ENCODE data around the gene OR6C76. TPM values are rescaled to one million over a fixed set of nuclear protein-coding genes. Genes with fewer than 3 reads are reported as not detected.
"Not testable (repeated sequence)": the region's sequence is repeated elsewhere in the genome, so short reads cannot be mapped to it uniquely, and the experiment has no call there.

OR6C76 gene
- not detected in 2 replicates for total RNA-seq

- H3K9me3 Mint-ChIP-seq, result no peaks in the 10 kb centered on the region
- H3K27me3 Mint-ChIP-seq (ENCODE audit: low read depth), result peaks cover under 1% of the 10 kb centered on the region
- intact Hi-C loops (cut with micrococcal nuclease), result no loop called here
- no peak within 1 kb of the TSS for H3K27ac Mint-ChIP-seq
- H3K4me3 Mint-ChIP-seq (ENCODE audit: low read depth), result no peak within 1 kb of the TSS
- DNase-seq (ENCODE audit: low spot score), result no peak
- no peaks in the 10 kb centered on the region for H3K36me3 Mint-ChIP-seq (ENCODE audit: low read depth)
- H3K4me1 Mint-ChIP-seq (ENCODE audit: low read depth), result no peaks in the 10 kb centered on the region
These were observed at the start of gene OR6C76 for GRCh38 chr12:55425954-55426353. OR6C76 (plus strand) TSS chr12:55426254; CDS start chr12:55426254, 0 bp downstream.

GRCh38 chr12:55385891-55386290 is 40.2 kb upstream of the OR6C76 start:
- no peaks in the 10 kb centered on the region for H3K9me3 Mint-ChIP-seq

GRCh38 chr12:55392032-55392795 is 33.8 kb upstream of the OR6C76 start:
- Mint-ChIP-seq H3K4me1 (ENCODE audit: low read depth) (no peaks in the 10 kb centered on the region), H3K27ac (no peak overlapping the region), H3K27me3 (ENCODE audit: low read depth) (no peaks in the 10 kb centered on the region), H3K36me3 (ENCODE audit: low read depth) (no peaks in the 10 kb centered on the region), H3K9me3 (no peaks in the 10 kb centered on the region), H3K4me3 (ENCODE audit: low read depth) (no peak overlapping the region)
- intact Hi-C loops (cut with micrococcal nuclease), result no loop called here
- DNase-seq (ENCODE audit: low spot score), result no peak

More at GRCh38 chr12:55385891-55386290, 40.2 kb upstream of the OR6C76 start:
- intact Hi-C loops (cut with micrococcal nuclease), result no loop called here
- Mint-ChIP-seq H3K36me3 (ENCODE audit: low read depth) (no peaks in the 10 kb centered on the region), H3K4me1 (ENCODE audit: low read depth) (no peaks in the 10 kb centered on the region), H3K4me3 (ENCODE audit: low read depth) (no peak overlapping the region), H3K27ac (no peak overlapping the region), H3K27me3 (ENCODE audit: low read depth) (no peaks in the 10 kb centered on the region)
- DNase-seq (ENCODE audit: low spot score), result no peak

- no peak overlapping the region for H3K27ac Mint-ChIP-seq
- peaks cover 1% of the 10 kb centered on the region for H3K27me3 Mint-ChIP-seq (ENCODE audit: low read depth)
- DNase-seq (ENCODE audit: low spot score), result no peak
- no peak overlapping the region for H3K4me3 Mint-ChIP-seq (ENCODE audit: low read depth)
- H3K36me3 Mint-ChIP-seq (ENCODE audit: low read depth), result no peaks in the 10 kb centered on the region
- no peaks in the 10 kb centered on the region for H3K4me1 Mint-ChIP-seq (ENCODE audit: low read depth)
- intact Hi-C loops (cut with micrococcal nuclease), result no loop called here
- H3K9me3 Mint-ChIP-seq, result no peaks in the 10 kb centered on the region
These were observed 29.7 kb upstream of the OR6C76 start for GRCh38 chr12:55396326-55396725.

GRCh38 chr12:55400229-55400628 is 25.8 kb upstream of the OR6C76 start, which contains the start of gene OR6C65:
OR6C65 (plus strand) TSS chr12:55400529; CDS start chr12:55400529, 0 bp downstream.
- DNase-seq (ENCODE audit: low spot score), result no peak
- H3K4me1 Mint-ChIP-seq (ENCODE audit: low read depth), result no peaks in the 10 kb centered on the region
- H3K9me3 Mint-ChIP-seq, result no peaks in the 10 kb centered on the region
- H3K27me3 Mint-ChIP-seq (ENCODE audit: low read depth), result peaks cover 7% of the 10 kb centered on the region
- no peak within 1 kb of the TSS for H3K4me3 Mint-ChIP-seq (ENCODE audit: low read depth)
- no peak within 1 kb of the TSS for H3K27ac Mint-ChIP-seq
- intact Hi-C loops (cut with micrococcal nuclease), result no loop called here
- no peaks in the 10 kb centered on the region for H3K36me3 Mint-ChIP-seq (ENCODE audit: low read depth)

GRCh38 chr12:55407866-55408265 is 18.2 kb upstream of the OR6C76 start:
- H3K36me3 Mint-ChIP-seq (ENCODE audit: low read depth), result no peaks in the 10 kb centered on the region
- no peak overlapping the region for H3K4me3 Mint-ChIP-seq (ENCODE audit: low read depth)
- intact Hi-C loops (cut with micrococcal nuclease), result no loop called here
- no peaks in the 10 kb centered on the region for H3K9me3 Mint-ChIP-seq
- no peak for DNase-seq (ENCODE audit: low spot score)
- no peaks in the 10 kb centered on the region for H3K4me1 Mint-ChIP-seq (ENCODE audit: low read depth)
- peaks cover 9% of the 10 kb centered on the region for H3K27me3 Mint-ChIP-seq (ENCODE audit: low read depth)
- no peak overlapping the region for H3K27ac Mint-ChIP-seq

- H3K4me1 Mint-ChIP-seq (ENCODE audit: low read depth); H3K36me3 Mint-ChIP-seq (ENCODE audit: low read depth); H3K4me3 Mint-ChIP-seq (ENCODE audit: low read depth); intact Hi-C loops (cut with micrococcal nuclease); H3K27me3 Mint-ChIP-seq (ENCODE audit: low read depth); H3K9me3 Mint-ChIP-seq; DNase-seq (ENCODE audit: low spot score); H3K27ac Mint-ChIP-seq: not testable (repeated sequence)
These were observed 16.9 kb upstream of the OR6C76 start for GRCh38 chr12:55409133-55409532.

GRCh38 chr12:55412138-55412537 is 13.9 kb upstream of the OR6C76 start:
- H3K9me3 Mint-ChIP-seq; H3K4me1 Mint-ChIP-seq (ENCODE audit: low read depth); H3K4me3 Mint-ChIP-seq (ENCODE audit: low read depth); intact Hi-C loops (cut with micrococcal nuclease); H3K36me3 Mint-ChIP-seq (ENCODE audit: low read depth); DNase-seq (ENCODE audit: low spot score); H3K27ac Mint-ChIP-seq: not testable (repeated sequence)
- peaks cover 26% of the 10 kb centered on the region for H3K27me3 Mint-ChIP-seq (ENCODE audit: low read depth)

GRCh38 chr12:55413498-55414388 is 12.3 kb upstream of the OR6C76 start:
- H3K27me3 Mint-ChIP-seq (ENCODE audit: low read depth), result peaks cover 28% of the 10 kb centered on the region
- intact Hi-C loops (cut with micrococcal nuclease); H3K4me1 Mint-ChIP-seq (ENCODE audit: low read depth); H3K36me3 Mint-ChIP-seq (ENCODE audit: low read depth); H3K4me3 Mint-ChIP-seq (ENCODE audit: low read depth); H3K27ac Mint-ChIP-seq; DNase-seq (ENCODE audit: low spot score); H3K9me3 Mint-ChIP-seq: not testable (repeated sequence)

- H3K4me1 Mint-ChIP-seq (ENCODE audit: low read depth); H3K4me3 Mint-ChIP-seq (ENCODE audit: low read depth); H3K36me3 Mint-ChIP-seq (ENCODE audit: low read depth); DNase-seq (ENCODE audit: low spot score); H3K27ac Mint-ChIP-seq; H3K9me3 Mint-ChIP-seq; intact Hi-C loops (cut with micrococcal nuclease): not testable (repeated sequence)
- peaks cover 31% of the 10 kb centered on the region for H3K27me3 Mint-ChIP-seq (ENCODE audit: low read depth)
These were observed 11.6 kb upstream of the OR6C76 start for GRCh38 chr12:55414396-55414823.

GRCh38 chr12:55414889-55415288 is 11.2 kb upstream of the OR6C76 start:
- H3K9me3 Mint-ChIP-seq; H3K36me3 Mint-ChIP-seq (ENCODE audit: low read depth); intact Hi-C loops (cut with micrococcal nuclease); H3K4me3 Mint-ChIP-seq (ENCODE audit: low read depth); H3K27ac Mint-ChIP-seq; DNase-seq (ENCODE audit: low spot score); H3K4me1 Mint-ChIP-seq (ENCODE audit: low read depth): not testable (repeated sequence)
- peaks cover 31% of the 10 kb centered on the region for H3K27me3 Mint-ChIP-seq (ENCODE audit: low read depth)

GRCh38 chr12:55416961-55417360 is 9.1 kb upstream of the OR6C76 start:
- H3K27me3 Mint-ChIP-seq (ENCODE audit: low read depth), result peaks cover 32% of the 10 kb centered on the region
- H3K4me1 Mint-ChIP-seq (ENCODE audit: low read depth), result no peaks in the 10 kb centered on the region
- intact Hi-C loops (cut with micrococcal nuclease), result no loop called here
- H3K9me3 Mint-ChIP-seq, result no peaks in the 10 kb centered on the region
- H3K27ac Mint-ChIP-seq, result no peak overlapping the region
- DNase-seq (ENCODE audit: low spot score), result no peak
- no peaks in the 10 kb centered on the region for H3K36me3 Mint-ChIP-seq (ENCODE audit: low read depth)
- H3K4me3 Mint-ChIP-seq (ENCODE audit: low read depth), result no peak overlapping the region

Data from activated T-helper 2 cell treated with anti-CD3 and anti-CD28 coated beads, Interferon-gamma antibody, Interleukin-2, Interleukin-4, amounts not matched to agents 10 μg/mL and 5 μg/mL and 100 μg/mL, durations not matched to agents 14 hours and 24 hours and 36 hours (primary cell).